GM19395 (cell line): ENCODE results near the gene ZNF593.

ENCODE experiments used
- ATAC-seq: cut with Tn5 transposase; IDR thresholded peaks from one replicate; pipeline ENCODE4 v1.9.1; 2021; ENCODE audit warnings: mild to moderate bottlenecking, moderate library complexity; ENCODE audit not compliant: unreplicated experiment

Gene ZNF593

DNA sequence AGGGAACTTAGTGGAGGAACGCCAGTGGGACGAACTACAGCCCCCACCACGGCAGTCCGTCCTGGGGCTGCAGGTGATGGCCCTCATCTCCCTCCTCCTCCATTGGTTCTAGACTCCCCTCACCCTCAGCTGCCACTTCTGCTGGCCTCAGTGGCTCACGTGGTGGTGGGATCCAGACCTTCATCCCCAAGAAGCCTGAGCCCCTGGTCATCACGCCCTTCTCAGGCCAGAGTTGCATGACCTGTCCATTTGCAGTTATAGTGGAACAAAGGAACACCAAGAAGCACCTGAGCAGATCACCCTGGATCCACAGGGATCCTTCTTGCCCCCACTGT, 23.8 kb upstream of the ZNF593 start:
- no peak for ATAC-seq

- no peak for ATAC-seq
Observed at GRCh38 chr1:26148887-26149286, 20.8 kb upstream of the ZNF593 start.

GRCh38 chr1:26153966-26154532, 15.7 kb upstream of the ZNF593 start:
- ATAC-seq: no peak

DNA sequence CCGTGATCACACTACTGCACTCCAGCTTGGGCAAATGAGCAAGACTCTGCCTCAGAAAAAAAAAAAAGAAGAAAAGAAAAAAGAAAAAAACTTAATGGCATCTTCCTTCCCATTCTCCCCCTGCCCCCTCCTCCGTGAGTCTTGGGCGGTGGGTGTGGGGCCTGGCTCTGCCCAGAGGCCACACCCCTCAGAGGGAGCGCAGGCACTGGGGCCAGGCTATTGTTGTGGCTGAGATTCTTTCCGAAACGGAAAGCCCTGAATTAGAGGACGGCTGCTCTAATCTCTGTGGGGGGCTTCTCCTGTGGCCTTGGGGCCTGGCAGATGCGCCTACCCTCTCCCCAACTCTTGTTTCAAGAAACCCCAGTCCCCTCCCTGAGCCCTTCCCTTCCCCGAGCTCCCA, 15.0 kb upstream of the ZNF593 start:
- no peak for ATAC-seq

- no peak for ATAC-seq
Observed at GRCh38 chr1:26155370-26156284, 14.1 kb upstream of the ZNF593 start.

DNA sequence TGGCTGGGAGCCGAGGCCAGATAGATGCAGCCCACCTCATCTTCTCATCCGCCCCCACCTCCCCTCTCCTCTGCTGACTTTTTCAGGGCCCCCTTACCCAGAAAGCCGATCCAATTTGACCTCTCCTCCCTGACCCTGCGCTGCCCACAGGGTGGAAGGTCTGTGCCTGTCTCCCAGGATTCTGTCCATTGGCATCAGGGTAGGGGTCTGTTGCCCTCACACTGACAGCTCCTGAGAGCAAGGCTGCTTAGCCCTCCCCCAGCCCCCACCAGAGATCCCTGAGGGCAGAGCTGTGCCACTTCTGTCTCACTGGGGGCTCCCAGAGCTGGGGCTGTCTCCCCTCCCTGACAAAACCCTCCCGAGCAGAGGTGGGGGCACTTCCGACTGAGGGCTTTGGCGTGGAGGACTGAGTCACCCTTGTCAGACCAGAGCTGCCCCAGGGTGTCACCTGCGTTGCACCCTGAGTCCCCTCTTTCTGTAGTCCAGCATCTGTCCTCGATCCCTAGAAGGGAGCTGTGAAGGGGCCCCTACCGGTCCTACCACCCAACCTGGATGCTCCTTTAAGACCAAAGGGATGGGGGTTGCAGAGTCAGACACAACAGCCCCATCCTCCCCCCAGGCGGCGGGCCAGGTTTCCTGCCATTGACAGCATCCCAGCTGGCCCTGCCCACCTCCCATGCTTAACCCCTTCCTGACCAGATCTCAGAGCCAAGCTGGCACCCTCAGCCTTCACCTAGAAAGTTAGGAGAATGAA, 13.2 kb upstream of the ZNF593 start:
- ATAC-seq: no peak

DNA sequence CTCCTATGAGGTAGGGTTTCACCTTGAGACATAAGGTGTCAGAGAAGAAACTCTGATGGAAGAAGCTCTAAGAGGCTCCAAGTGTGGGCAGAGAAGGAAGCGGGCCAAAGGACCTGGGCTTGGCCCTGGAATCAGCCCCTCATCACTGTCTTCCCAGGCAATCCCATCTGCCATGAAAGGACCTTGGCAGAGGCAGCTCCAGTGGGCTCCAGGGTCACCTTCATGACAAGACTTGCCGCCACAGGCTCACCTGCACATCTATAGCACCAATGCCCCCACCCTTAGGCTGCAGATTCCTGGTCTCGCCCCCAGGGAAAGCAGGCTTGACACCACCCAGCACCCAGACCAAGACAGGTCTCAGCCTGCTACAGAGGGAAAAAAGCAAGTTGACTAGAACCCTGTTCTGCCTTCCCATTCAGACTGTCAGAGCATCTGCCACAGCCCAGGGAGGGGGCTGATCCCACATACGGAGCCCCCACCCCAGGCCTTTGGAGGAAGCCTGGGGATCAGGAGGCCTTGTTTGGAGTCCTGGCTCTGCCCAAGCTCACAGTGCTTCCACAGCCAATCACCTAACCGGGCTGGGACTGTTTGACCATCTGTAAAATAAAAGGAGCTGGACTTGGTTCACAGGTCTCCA, 11.3 kb upstream of the ZNF593 start:
- no peak for ATAC-seq

DNA sequence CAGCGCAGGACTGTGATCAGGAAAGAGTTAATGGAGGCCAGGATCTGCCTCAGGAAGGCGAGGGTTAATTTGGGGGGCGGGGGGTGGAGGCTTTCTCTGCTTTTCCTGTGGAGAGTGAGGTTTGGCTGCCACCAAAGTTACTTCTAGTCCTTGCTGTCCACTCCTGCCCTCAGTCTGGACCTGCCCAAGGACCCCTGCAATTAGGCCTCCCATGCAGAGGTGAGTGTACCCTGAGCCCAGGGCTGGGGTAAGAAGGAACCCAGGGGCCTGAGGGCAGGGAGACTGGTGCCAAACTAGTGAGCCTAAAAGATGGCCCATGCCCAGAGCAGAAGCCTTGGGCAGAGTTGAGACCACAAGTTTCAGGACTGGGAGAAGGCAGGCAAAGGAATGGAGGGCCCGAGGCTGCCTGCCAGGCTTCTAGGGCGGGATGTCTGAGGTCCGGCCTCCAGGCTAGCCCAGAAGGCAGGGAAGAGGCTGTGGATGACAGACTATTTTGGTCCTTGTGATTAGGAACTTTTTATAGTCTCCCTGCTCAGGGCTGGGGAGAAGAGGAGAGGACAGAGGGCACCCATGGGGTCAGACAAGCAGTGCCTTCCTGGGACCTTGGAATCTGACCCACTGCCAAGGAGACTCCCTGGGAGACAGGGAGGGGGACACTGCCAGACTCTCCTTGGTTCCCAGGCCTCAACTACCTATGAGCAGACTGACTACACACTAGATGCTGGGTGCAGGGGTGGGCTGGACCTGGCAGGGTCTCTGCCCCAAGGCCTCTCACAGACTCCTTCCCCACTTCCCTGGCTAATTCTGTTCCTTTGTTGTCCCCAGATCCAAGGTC, 10.6 kb upstream of the ZNF593 start, which contains the start of gene FAM110D:
TSS of gene FAM110D (plus strand) at position 172 of the 835 bp plus-strand sequence. CDS start 2,213 bp downstream, outside the sequence.
- ATAC-seq: no peak

- ATAC-seq: no peak
Observed at GRCh38 chr1:26159743-26160039, 10.0 kb upstream of the ZNF593 start.

- no peak for ATAC-seq
Observed at GRCh38 chr1:26160527-26161414, 8.9 kb upstream of the ZNF593 start.

DNA sequence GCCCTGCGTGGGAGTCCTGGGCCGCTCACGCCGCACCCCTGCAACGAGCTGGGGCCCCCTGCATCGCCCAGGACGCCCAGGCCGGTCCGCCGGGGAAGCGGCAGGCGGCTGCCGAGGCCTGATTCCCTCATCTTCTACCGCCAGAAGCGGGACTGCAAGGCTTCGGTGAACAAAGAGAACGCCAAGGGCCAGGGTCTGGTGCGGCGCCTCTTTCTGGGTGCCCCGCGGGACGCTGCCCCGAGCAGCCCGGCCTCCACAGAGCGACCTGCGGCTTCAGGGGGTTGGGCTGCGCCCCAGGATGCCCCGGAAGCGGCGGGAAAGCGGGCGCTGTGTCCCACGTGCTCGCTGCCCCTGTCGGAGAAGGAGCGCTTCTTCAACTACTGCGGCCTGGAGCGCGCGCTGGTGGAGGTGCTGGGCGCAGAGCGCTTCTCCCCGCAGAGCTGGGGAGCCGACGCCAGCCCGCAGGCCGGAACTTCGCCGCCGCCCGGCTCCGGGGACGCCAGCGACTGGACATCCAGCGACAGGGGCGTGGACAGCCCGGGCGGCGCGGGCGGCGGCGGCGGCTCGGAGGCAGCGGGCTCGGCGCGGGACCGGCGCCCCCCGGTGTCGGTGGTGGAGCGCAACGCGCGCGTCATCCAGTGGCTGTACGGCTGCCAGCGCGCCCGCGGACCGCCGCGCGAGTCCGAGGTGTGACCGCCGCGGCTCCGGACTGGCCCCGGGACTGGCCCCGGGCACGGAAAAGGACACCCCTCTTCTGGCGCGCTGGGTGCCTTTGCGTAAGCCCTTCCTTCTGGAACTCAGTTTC, 8.1 kb upstream of the ZNF593 start:
- no peak for ATAC-seq

- ATAC-seq: no peak
Observed at GRCh38 chr1:26162220-26162709, 7.4 kb upstream of the ZNF593 start.

GRCh38 chr1:26163684-26164035, 6.0 kb upstream of the ZNF593 start:
- no peak for ATAC-seq

- ATAC-seq: no peak
Observed at GRCh38 chr1:26164036-26164860, 5.5 kb upstream of the ZNF593 start.

- ATAC-seq: no peak
Observed at GRCh38 chr1:26164861-26165842, 4.6 kb upstream of the ZNF593 start.

- no peak for ATAC-seq
Observed at GRCh38 chr1:26166719-26167281, 2.9 kb upstream of the ZNF593 start.
